GM21786 (cell line): ENCODE measurements around the gene ADCY2.

Experiments
- ATAC-seq: cut with Tn5 transposase; IDR thresholded peaks from one replicate; pipeline ENCODE4 v1.9.1; 2021; ENCODE audit not compliant: unreplicated experiment

The ADCY2 gene

DNA sequence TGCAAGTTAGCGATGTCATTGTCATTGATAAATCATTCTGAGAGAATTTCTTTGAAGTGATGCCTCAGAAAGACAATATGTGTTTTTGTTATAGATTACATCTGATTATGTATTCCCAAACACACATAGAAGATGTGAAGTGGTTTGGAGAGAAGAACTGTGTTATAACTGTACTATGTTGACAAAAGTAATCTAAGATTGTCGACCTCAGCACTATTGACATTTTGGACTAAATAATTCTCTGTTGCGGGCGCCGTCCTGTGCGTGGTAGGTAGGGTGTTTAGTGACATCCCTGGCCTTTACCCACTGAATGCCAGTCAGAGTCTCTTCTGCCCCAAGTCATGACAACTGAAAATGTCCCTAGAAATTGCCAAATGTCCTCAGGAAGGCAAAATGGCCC is 377.2 kb downstream of the ADCY2 start:
- no peak for ATAC-seq

- ATAC-seq: no peak
Measured at GRCh38 chr5:7776442-7776841, 380.5 kb downstream of the ADCY2 start.

GRCh38 chr5:7779019-7780005 is 383.4 kb downstream of the ADCY2 start:
- peak; percentile 84 for ATAC-seq

DNA sequence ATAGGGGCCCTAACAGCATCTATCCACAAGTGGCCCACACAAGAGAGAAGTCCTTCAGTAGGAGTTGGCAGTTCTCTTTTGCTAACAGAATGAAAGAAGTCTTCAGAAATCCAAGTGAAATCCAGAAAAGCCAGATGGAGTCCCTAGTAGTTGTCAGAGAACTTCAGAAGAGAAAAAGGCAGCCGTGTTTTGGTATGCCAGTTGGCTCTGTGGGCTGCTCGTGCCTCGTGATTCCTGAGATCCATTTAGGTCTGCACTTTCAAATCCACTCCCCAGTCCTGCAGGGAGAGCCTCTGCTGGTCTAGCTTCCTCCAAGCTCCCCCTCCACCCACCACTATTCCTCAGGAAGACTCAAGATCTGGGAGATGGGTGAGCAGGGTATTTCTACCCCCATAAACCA is 386.0 kb downstream of the ADCY2 start:
- no peak for ATAC-seq

- no peak for ATAC-seq
Measured at GRCh38 chr5:7784683-7785380, 388.9 kb downstream of the ADCY2 start.

DNA sequence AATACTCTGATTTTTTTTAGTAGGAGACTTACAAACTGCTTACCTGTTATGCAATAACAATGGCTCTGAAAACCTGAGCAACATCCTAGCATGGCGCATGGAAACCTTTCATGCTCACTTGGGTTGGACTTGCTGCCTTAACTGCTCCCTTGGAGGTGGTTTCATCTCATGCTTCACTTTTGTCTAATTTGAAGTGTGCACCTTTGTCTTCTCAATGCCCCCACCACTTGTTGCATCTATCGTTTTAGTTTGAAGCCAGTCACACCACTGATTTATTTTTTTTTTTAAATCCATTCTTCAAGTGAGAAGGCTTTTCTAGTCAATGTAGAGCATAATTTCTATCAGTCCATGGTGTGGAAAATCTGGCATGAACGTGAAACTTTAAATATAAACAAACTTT is 391.8 kb downstream of the ADCY2 start:
- no peak for ATAC-seq

GRCh38 chr5:7789567-7789966 is 393.6 kb downstream of the ADCY2 start:
- no peak for ATAC-seq

- peak; percentile 16 for ATAC-seq
Measured at GRCh38 chr5:7793895-7794294, 398.0 kb downstream of the ADCY2 start.

- peak; percentile 84 for ATAC-seq
Measured at GRCh38 chr5:7794311-7794710, 398.4 kb downstream of the ADCY2 start.

DNA sequence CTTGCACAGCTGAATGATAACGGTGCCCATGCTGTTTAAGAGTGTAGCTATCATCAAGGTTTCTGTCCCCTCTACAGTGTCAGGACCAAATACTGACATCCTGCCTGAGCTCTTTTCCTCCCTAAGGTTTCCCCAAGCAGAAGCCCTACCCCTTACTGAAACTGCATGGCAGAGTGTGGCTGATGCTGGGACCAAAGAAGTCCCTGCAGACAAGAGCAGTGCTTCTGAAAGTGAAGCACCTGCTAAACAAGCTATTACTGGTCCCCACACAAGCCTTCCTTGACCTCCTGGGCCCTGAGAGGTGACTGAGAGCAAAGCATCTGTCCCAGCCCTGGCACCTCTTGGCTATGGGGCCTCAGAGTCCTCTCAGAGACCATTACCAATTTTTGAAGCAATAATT is 398.9 kb downstream of the ADCY2 start:
- peak; percentile 47 for ATAC-seq

DNA sequence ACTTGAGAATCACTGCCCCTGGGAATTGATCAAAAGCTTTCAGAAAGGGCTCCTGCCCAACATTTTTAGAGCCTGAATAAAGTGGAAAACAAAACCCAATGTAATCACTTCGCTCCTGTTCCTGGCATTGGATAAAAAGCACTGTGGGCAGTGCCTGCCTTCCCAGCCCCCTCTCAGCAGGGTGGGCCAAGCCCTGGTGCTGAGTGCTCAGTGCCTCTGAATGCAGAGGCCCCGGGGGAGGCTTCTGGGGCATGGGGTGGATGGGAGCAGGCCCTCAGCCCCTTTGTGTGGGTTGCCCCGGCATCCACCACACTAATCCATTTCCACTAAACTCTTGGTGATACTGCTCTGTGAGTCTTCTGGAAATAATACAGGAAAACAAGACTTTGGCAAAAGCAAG is 399.4 kb downstream of the ADCY2 start:
- ATAC-seq: no peak

- ATAC-seq: no peak
Measured at GRCh38 chr5:7801891-7802614, 406.1 kb downstream of the ADCY2 start.

GRCh38 chr5:7802855-7803254 is 406.9 kb downstream of the ADCY2 start:
- ATAC-seq: no peak

- ATAC-seq: no peak
Measured at GRCh38 chr5:7803937-7804336, 408.0 kb downstream of the ADCY2 start.

DNA sequence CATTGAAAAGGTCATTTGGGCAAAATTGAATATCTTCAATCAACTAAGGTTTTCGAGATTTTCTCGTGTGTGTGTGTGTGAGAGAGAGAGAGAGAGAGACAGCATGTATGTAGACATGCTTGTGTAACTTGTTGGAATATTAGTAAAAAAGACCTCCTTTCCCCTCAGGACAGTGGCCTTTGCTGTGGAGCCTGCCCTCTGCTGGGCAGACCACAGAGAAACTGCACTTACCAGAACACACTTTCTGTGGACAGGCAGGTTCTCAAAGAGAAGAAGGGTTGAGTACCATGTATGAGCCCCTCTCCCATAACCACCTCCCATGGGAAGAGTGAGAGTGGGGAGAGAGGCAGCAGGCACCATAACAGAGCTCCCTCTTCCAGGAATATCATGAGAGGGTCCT is 409.4 kb downstream of the ADCY2 start:
- ATAC-seq: no peak

GRCh38 chr5:7808998-7809397 is 413.1 kb downstream of the ADCY2 start:
- ATAC-seq: no peak

GRCh38 chr5:7811715-7812114 is 415.8 kb downstream of the ADCY2 start:
- ATAC-seq: no peak

- no peak for ATAC-seq
Measured at GRCh38 chr5:7813007-7813406, 417.1 kb downstream of the ADCY2 start.

GRCh38 chr5:7813576-7813975 is 417.6 kb downstream of the ADCY2 start:
- ATAC-seq: no peak

GRCh38 chr5:7814816-7815215 is 418.9 kb downstream of the ADCY2 start:
- ATAC-seq: no peak

- ATAC-seq: peak; percentile 81
Measured at GRCh38 chr5:7815892-7816534, 420.1 kb downstream of the ADCY2 start.
